ENCODE results near the gene DIAPH2.

DIAPH2 gene

DNA sequence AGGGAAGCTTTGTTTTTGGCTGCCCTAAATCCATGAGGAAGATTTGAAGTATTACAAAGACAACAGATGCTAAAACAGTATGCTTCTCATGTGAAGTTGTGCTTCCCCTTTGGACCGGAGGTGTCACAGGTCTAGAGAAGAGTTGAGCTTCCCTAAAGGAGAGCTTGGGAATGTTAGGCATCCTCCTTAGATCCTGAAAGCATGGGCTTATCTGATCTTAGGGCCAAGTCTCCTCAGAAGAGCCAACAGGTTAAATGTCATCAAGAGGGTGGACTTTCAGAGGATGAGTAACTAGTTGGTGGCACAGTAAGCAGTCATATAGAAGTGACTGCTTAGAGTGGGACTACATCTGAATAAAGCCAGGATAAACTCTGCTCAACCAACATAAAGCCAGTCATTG lies 404.5 kb downstream of the DIAPH2 start:
- H3K36me3 Mint-ChIP-seq = no peaks in the 10 kb centered on the region
- H3K4me1 Mint-ChIP-seq = no peaks in the 10 kb centered on the region
- no peak overlapping the region for H3K4me3 Mint-ChIP-seq
- no peaks in the 10 kb centered on the region for H3K27me3 Mint-ChIP-seq
- no peaks in the 10 kb centered on the region for H3K9me3 Mint-ChIP-seq
- no peak overlapping the region for H3K27ac Mint-ChIP-seq

DNA sequence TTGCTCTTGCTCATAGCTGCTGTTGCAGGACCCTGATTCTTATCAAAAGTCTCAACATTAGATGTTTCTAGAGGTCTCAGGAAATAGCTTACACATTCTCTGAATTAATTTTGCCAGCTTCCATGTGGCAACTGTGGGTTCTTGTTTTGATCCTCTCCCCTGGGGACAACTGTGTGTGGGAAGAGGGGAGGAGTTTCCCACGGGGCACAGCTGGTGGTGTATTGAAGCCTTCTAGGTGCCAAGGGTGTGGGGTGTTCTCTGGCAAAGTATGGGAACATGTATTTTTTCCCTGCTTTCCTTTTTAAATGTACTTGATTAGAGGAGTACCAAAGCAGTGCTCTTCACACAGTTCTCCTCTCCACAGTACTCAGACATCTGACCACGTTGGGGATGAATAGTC lies 411.7 kb downstream of the DIAPH2 start:
- Mint-ChIP-seq H3K27ac (no peak overlapping the region), H3K4me1 (no peaks in the 10 kb centered on the region), H3K4me3 (no peak overlapping the region), H3K27me3 (no peaks in the 10 kb centered on the region), H3K9me3 (no peaks in the 10 kb centered on the region), H3K36me3 (peaks cover 1% of the 10 kb centered on the region)

DNA sequence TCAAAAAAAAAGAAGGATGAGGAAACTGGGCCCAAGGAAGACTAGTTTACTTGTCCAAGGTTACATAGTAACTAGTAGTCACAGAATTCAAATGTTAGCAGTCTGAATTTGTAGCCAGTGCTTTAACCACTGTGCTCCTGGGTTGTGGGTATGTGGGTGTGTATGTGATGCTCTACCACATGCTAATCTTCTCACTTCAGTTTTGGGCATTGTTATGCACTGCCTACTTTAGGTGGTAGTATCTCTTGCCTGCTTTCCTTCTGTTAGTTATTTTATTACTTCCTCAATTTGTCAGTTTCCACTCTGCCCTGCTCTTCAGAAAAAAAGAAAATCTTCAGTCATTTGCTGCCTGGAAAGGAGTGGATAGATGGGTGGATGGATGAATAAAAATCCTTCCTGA lies 418.3 kb downstream of the DIAPH2 start:
- H3K4me1 Mint-ChIP-seq = no peaks in the 10 kb centered on the region
- H3K36me3 Mint-ChIP-seq = peaks cover 9% of the 10 kb centered on the region
- no peak overlapping the region for H3K4me3 Mint-ChIP-seq
- H3K9me3 Mint-ChIP-seq = no peaks in the 10 kb centered on the region
- no peak overlapping the region for H3K27ac Mint-ChIP-seq
- H3K27me3 Mint-ChIP-seq = no peaks in the 10 kb centered on the region

- Mint-ChIP-seq H3K4me1 (no peaks in the 10 kb centered on the region), H3K4me3 (no peak overlapping the region), H3K27me3 (no peaks in the 10 kb centered on the region), H3K27ac (no peak overlapping the region), H3K9me3 (no peaks in the 10 kb centered on the region), H3K36me3 (peaks cover 2% of the 10 kb centered on the region)
These were observed 425.1 kb downstream of the DIAPH2 start for GRCh38 chrX:97109730-97110129.

DNA sequence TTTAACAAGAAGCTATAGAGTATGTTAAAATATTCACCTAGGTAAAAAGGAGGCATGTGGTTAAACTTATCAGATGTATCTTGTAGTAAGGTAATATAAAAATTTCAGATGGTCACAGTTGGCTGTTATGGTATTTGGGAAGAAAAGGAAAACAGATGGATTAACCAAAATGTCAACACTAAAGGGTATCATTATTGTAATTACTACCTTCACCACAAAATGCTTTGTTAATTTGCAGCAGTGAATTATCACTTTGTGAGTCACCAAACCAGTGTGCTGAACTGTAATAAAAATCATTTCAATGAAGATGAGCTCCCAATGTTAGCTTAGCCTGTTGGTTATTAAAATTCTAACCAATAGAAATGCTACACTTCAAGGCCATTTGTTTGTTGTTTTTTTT lies 432.9 kb downstream of the DIAPH2 start:
- H3K9me3 Mint-ChIP-seq = no peaks in the 10 kb centered on the region
- H3K27ac Mint-ChIP-seq = no peak overlapping the region
- H3K27me3 Mint-ChIP-seq = no peaks in the 10 kb centered on the region
- no peaks in the 10 kb centered on the region for H3K4me1 Mint-ChIP-seq
- no peak overlapping the region for H3K4me3 Mint-ChIP-seq
- H3K36me3 Mint-ChIP-seq = peaks cover 7% of the 10 kb centered on the region

DNA sequence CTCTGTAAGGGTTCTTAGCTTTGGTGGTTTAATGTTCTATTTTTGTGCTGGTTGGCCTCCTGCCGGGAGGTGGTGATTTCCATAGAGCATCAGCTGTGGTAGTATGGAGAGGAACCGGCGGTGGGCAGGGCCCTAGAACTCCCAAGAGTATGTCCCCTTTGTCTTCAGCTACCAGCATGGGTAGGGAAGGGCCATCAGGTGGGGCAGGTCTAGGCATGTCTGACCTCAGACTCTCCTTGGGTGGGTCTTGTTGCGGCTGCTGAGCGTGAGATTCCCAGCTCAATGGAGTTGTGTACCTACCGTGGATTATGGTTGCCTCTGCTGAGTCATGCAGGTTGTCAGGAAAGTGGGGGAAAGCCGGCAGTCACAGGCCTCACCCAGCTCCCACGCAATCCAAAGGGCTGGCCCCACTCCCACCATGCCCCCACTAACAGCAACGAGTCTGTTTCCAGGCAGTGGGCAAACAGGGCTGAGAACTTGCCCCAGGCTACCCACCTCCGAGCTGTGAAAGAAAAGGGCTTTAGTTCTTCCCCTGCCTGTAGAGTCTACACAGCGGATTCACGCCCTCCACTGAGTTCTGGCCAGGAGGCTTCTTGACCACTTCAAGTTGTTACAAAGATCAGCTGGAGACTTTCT lies 434.9 kb downstream of the DIAPH2 start:
- Mint-ChIP-seq H3K4me1 (no peaks in the 10 kb centered on the region), H3K9me3 (no peaks in the 10 kb centered on the region), H3K27me3 (no peaks in the 10 kb centered on the region), H3K4me3 (no peak overlapping the region), H3K36me3 (peaks cover 7% of the 10 kb centered on the region), H3K27ac (no peak overlapping the region)

DNA sequence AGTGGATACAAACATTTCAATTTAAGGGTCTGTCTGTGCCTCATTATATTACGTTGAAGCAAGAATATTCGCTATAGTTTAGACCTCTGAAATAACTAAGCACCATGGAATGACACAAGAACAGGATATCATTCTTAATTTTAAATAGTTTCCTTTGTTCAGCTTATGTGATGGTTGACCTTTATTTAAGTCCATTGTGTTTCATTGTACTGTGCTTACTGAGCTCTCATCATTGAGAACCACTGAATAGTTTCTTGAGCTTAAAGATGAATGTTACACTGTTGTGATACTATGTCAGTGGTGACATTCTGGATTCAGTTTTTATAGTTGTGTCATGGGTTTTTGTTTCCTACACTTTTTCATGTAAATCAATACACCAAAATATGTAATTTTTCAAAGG lies 438.4 kb downstream of the DIAPH2 start:
- no peak overlapping the region for H3K27ac Mint-ChIP-seq
- H3K36me3 Mint-ChIP-seq = peaks cover 4% of the 10 kb centered on the region
- H3K9me3 Mint-ChIP-seq = no peaks in the 10 kb centered on the region
- no peak overlapping the region for H3K4me3 Mint-ChIP-seq
- no peaks in the 10 kb centered on the region for H3K27me3 Mint-ChIP-seq
- no peaks in the 10 kb centered on the region for H3K4me1 Mint-ChIP-seq

- Mint-ChIP-seq H3K9me3 (no peaks in the 10 kb centered on the region), H3K36me3 (no peaks in the 10 kb centered on the region), H3K27me3 (no peaks in the 10 kb centered on the region), H3K4me3 (no peak overlapping the region), H3K4me1 (no peaks in the 10 kb centered on the region), H3K27ac (no peak overlapping the region)
These were observed 441.4 kb downstream of the DIAPH2 start for GRCh38 chrX:97126020-97126419.

GRCh38 chrX:97132664-97133415 lies 448.2 kb downstream of the DIAPH2 start:
- Mint-ChIP-seq H3K27ac (no peak overlapping the region), H3K36me3 (no peaks in the 10 kb centered on the region), H3K4me3 (no peak overlapping the region), H3K4me1 (no peaks in the 10 kb centered on the region), H3K27me3 (no peaks in the 10 kb centered on the region), H3K9me3 (no peaks in the 10 kb centered on the region)

DNA sequence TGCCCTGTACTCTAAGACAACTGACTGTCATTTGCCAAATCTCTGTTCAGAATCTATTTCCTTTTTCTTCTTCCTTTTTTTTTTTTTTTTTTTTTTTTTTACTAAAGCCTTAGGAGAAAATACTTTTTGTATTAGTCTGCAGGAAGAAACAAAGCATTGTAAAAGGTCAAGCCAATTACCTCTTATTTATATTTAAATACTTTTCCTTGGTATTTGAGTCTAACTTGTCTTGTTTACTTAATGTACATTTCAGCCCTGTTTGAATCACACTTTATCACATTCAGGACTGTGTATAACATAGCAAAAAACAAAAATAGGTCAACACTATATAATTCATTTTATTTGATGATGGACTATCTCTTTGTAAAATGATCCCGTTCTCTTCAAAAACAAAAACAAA lies 461.3 kb downstream of the DIAPH2 start:
- H3K36me3 Mint-ChIP-seq = peaks cover 5% of the 10 kb centered on the region
- no peak overlapping the region for H3K27ac Mint-ChIP-seq
- H3K4me1 Mint-ChIP-seq = no peaks in the 10 kb centered on the region

GRCh38 chrX:97155816-97156215 lies 471.2 kb downstream of the DIAPH2 start:
- Mint-ChIP-seq H3K4me3 (no peak overlapping the region), H3K4me1 (peaks cover 17% of the 10 kb centered on the region), H3K9me3 (no peaks in the 10 kb centered on the region), H3K36me3 (no peaks in the 10 kb centered on the region), H3K27me3 (no peaks in the 10 kb centered on the region), H3K27ac (no peak overlapping the region)

More for the DNA sequence above, 461.3 kb downstream of the DIAPH2 start:
- Mint-ChIP-seq H3K4me3 (no peak overlapping the region), H3K27me3 (no peaks in the 10 kb centered on the region), H3K9me3 (no peaks in the 10 kb centered on the region)

DNA sequence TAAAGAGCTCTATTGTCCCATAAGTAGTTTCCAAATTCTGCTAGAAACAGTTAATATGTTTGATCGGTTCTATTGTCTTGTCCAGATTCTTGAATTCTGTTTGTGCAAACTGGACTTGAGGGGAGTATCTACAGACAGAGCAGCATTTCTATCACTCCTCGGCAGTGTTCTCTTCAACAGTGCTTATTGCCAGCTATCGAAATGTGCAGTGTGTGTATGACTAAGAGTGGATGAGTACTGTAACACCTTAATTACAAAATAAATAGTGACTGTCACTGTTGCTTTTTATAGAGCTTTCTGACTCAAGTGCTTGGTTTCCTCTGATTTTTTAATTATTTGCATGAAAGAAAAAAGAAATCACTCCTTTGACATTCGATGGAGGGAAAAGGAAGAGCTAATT lies 473.6 kb downstream of the DIAPH2 start:
- Mint-ChIP-seq H3K36me3 (no peaks in the 10 kb centered on the region), H3K4me3 (no peak overlapping the region), H3K4me1 (peaks cover 17% of the 10 kb centered on the region), H3K9me3 (no peaks in the 10 kb centered on the region), H3K27me3 (no peaks in the 10 kb centered on the region), H3K27ac (no peak overlapping the region)

DNA sequence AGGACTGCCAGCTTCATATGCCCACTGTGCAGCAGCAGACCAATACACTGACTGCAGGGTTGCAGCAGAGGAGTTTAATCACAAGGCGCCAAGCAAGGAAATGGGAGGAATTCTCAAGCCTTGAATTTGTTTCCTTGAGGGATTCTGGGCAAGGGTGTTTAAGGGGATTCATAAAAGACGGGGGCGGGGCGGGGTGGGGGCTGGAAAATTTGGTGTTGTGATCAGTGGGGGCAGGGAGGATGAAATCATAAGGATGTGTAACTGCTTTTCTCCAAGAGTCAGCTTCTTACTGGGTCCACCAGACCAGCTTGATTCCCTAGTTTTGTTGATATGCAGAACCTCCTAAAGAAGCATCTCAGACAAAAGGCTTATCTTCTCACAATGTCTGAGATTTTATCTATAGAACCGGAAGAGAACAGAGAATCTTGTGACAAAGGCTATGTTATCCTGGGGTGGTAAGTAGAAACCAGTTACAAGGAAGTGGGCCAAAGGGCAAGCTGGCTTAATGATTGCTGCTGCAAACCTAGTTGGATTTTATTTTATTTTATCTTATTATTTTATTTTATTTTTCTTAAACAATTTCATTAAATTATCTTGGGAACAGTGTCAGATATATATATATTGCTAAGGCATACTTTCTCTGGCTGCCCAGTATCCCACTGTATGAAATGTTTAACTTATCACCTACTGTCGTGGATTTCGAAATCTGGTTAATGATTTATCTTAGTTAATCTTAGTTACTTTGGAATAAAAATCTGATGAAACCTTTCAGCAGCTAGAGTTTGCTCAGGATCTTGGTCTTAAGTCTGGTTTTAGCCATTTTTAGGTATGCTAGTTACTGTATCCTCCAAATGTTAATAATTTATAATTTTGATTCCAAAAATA lies 475.5 kb downstream of the DIAPH2 start:
- H3K9me3 Mint-ChIP-seq = no peaks in the 10 kb centered on the region
- H3K27ac Mint-ChIP-seq = no peak overlapping the region
- H3K4me1 Mint-ChIP-seq = peaks cover 14% of the 10 kb centered on the region
- H3K36me3 Mint-ChIP-seq = no peaks in the 10 kb centered on the region
- no peaks in the 10 kb centered on the region for H3K27me3 Mint-ChIP-seq
- H3K4me3 Mint-ChIP-seq = no peak overlapping the region

- Mint-ChIP-seq H3K4me1 (no peaks in the 10 kb centered on the region), H3K36me3 (peaks cover 2% of the 10 kb centered on the region), H3K27ac (no peak overlapping the region), H3K4me3 (no peak overlapping the region), H3K27me3 (no peaks in the 10 kb centered on the region), H3K9me3 (no peaks in the 10 kb centered on the region)
These were observed 482.7 kb downstream of the DIAPH2 start for GRCh38 chrX:97167333-97167732.

GRCh38 chrX:97168646-97169045 lies 484.0 kb downstream of the DIAPH2 start:
- Mint-ChIP-seq H3K4me3 (no peak overlapping the region), H3K4me1 (no peaks in the 10 kb centered on the region), H3K36me3 (peaks cover 2% of the 10 kb centered on the region), H3K27me3 (no peaks in the 10 kb centered on the region), H3K9me3 (no peaks in the 10 kb centered on the region), H3K27ac (no peak overlapping the region)

- H3K4me1 Mint-ChIP-seq = no peaks in the 10 kb centered on the region
- no peak overlapping the region for H3K4me3 Mint-ChIP-seq
- no peaks in the 10 kb centered on the region for H3K27me3 Mint-ChIP-seq
- no peaks in the 10 kb centered on the region for H3K9me3 Mint-ChIP-seq
- peaks cover 2% of the 10 kb centered on the region for H3K36me3 Mint-ChIP-seq
- H3K27ac Mint-ChIP-seq = no peak overlapping the region
These were observed 490.5 kb downstream of the DIAPH2 start for GRCh38 chrX:97175147-97175546.

All from activated naive CD4-positive, alpha-beta T cell treated with anti-CD3 and anti-CD28 coated beads, Interleukin-2, amount 50 U/mL, for 24 hours (primary cell).